DMS153 treated with DMSO at 0.1 percent for 48 hours (cell line): ENCODE data around the gene CDHR3.

Source experiments
- DNase-seq: peaks from one replicate; lab custom pipeline; 2025; ENCODE audit not compliant: unreplicated experiment; lab: John Stamatoyannopoulos, UW

Gene CDHR3

DNA sequence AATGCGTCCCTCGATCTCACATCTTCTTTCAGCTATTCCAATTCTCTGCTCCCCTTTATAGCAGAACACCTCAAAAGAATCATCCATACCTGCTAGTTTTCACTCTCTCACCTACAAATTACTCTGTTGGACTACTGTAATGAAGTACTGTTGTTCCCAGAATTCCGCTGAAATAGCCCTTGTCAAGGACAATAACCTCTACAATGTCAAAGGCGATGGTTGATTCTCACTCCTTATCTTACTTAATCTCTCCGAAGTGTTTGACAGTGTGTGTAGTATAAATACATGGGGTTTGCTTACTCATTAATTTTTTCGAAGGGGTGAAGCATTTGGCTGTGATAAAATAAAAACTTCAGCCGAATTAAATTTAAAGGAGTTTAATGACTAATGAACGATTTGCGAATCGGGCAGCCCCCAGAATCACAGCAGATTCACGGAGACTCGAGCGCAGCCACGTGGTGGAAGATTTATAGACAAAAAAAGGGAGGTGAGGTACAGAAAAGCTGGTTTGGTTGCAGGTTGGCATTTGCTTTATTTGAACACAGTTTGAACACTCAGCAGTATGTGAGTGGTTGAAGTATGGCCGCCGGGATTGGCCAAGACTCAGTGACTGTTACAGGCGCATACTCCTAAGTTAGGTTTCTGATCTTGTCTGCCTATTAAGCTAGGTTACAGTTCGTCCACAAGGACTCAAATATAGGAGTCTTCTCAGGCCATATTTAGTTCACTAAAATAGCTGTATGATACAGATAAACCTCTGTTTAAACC lies 119.2 kb downstream of the CDHR3 start:
- no peak for DNase-seq
